ENCODE data around the gene LHFPL2.
"Not testable (repeated sequence)": the region's sequence is repeated elsewhere in the genome, so short reads cannot be mapped to it uniquely, and the experiment has no call there.

The LHFPL2 gene

DNA sequence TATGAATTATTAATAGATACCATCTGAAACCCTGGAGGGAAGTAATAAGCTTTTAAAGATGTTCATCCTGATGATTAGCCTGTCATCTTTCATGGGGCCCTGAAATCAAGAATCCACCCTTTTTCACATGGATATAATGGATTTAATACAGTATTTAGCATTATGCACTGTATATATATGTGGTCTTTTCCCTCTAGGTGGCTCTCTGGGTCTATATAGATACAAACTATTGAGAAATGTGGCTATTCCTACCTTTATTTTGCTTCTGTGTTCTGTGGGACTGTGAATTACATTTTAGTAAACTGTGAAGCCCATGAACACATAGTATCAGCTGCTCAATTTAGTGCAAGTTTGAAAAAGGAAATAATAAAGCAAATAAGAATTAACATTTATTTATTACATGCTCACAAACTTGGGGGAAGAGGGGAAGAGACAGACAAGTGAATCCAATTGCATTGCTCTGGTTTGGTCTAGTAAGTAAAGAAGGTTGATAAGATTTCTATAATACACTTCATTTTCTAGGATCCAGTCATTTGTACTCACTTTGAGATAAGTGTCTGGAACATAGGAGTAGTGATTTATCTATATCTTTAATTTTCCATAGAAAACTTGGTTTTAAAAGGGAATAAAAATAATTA is 176.0 kb downstream of the LHFPL2 start:
- DNase-seq (ENCODE audit: low read depth, low spot score) = no peak

DNA sequence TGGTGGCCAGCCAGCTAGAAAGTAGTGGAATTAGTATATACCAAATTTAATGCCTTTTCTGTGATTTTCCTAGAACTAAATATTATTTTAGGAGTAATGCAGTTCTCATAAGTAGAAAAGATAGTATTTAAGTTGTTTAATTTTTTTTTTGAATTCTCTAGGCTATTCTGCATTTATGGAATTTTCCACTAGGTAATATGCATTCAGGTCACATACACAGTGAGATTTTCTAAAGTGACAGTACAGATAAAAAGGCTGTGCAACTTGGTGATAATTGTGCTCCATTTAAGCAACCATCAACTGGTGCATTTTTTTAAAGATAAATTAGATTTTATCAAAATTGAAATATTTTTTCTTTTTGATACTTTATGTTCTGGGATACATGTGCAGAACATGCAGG is 176.7 kb downstream of the LHFPL2 start:
- no peak for DNase-seq (ENCODE audit: low read depth, low spot score)

DNA sequence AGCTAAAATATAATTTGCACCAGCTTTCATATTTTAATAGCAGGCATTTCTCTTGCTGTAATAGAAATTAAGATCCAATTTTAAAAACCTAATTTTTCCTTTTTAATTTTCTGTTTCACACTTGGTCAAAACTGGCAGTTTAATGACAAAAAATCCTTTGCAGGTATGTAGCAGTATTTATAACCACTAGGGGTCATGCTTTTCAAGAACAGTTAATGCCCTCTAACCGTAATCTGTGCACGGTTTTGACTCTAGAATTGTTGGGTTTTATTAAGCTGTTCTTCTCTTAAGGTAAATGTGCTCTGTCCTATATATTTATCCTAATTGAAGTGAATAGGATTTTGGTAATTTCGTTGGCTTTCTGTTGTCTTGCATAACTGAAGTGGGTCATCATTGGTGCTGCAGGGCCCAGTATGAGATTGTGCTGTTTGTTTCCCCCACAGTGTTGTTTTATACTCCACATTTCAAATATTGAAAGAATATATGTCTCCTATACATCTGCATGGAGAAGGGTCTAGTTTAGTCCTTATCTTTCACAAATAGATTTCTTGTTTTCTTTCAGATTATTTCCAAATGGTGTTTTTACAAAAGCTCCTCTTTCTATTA is 180.7 kb downstream of the LHFPL2 start:
- DNase-seq (ENCODE audit: low read depth, low spot score) = no peak

DNA sequence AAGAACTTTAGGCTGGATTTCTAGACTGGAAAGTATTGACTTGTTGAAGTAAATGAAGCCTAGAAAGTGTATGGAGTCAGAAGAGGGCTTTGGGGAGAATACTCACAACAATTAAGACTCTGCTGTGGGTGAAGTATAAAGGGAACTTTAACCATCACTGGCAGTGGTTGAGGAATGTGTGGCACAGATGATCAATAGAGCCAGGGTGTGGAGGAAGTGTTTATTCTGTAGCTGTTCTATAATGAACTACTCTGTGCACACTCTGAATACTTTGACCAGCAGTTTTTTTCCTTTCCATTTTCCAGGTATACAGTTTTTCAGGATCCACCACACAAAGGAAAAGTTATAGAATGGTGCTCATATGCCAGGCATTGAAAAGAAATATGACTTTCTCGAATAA is 181.4 kb downstream of the LHFPL2 start:
- DNase-seq (ENCODE audit: low read depth, low spot score) = no peak

DNA sequence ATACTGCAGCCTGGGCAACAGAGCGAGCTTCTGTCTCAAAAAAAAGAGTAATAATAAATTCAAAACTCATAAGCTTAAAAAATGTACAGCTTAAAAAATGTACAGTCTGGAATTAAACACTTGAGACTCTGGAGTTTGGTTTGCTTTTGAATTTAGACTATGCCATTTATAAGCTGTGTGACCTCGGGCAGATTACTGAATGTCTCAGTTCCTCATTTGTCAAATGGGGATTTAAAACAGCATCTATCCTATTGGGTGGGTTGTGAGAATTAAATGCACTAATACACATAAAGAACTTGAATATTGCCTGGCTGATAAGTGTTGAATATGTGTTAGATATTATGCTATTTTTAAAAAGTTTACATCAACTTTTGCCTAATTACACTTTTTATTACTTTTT is 189.7 kb downstream of the LHFPL2 start:
- DNase-seq (ENCODE audit: low read depth, low spot score) = no peak

DNA sequence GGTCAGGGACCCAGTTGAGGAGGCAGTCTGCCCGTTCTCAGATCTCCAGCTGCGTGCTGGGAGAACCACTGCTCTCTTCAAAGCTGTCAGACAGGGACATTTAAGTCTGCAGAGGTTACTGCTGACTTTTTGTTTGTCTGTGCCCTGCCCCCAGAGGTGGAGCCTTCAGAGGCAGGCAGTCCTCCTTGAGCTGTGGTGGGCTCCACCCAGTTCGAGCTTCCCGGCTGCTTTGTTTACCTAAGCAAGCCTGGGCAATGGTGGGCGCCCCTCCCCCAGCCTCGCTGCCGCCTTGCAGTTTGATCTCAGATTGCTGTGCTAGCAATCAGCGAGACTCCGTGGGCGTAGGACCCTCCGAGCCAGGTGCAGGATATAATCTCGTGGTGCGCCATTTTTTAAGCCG is 191.1 kb downstream of the LHFPL2 start:
- not testable (repeated sequence) for DNase-seq (ENCODE audit: low read depth, low spot score)

DNA sequence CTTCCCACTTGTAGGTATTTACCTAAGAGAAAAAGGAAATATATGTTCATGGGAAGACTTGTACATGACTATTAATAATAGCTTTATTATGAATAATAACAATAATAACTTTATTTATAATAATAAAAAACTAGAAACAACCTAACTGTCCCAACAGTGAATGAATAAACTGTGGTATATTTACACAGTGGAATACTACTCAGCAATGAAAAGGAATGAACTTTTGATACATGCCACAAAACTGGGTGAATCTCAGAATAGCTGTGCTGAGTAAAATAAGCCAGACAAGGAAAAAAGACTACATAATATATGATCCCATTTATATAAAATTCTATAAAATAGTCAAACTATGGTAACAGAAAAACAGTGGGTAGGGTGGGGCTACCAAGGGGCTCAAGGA is 199.5 kb downstream of the LHFPL2 start:
- no peak for DNase-seq (ENCODE audit: low read depth, low spot score)

DNA sequence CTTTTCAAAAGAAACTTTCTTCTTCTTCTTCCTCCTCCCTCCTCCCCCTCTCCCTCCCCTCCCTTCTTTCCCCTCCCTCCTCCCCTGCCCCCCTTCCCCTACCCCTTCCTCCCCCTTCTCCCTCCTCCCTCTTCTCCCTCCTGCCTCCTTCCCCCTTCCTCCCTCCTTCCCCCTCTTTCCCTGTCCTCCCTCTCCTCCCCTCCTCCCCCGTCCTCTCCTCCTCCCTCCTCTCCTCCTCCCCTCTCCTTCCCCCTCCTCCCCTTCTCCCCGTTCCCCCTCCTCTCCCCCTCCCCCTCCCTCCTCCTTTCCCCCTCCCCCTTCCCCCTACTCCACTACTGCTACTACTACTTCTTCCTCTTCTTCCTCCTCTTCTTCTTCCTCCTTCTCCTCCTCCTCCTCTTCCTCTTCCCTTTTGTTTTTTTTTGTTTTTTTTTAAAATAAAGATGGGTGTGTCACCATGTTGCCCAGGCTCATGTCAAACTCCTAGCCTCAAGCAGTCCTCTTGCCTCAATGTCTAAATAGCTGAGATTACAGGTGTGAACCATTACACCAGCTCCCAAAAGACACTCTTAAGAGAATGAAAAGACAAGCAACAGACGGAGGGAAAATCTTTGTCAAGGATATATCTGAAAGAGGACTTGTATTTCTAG is 200.7 kb downstream of the LHFPL2 start:
- no peak for DNase-seq (ENCODE audit: low read depth, low spot score)

Data from ELF-1 (cell line).